NCI-H748 (cell line): Measurements from ENCODE around the gene SPAG6.

Source experiments
- DNase-seq: peaks from one replicate; lab custom pipeline; 2025; ENCODE audit not compliant: unreplicated experiment; lab: John Stamatoyannopoulos, UW

The SPAG6 gene

DNA sequence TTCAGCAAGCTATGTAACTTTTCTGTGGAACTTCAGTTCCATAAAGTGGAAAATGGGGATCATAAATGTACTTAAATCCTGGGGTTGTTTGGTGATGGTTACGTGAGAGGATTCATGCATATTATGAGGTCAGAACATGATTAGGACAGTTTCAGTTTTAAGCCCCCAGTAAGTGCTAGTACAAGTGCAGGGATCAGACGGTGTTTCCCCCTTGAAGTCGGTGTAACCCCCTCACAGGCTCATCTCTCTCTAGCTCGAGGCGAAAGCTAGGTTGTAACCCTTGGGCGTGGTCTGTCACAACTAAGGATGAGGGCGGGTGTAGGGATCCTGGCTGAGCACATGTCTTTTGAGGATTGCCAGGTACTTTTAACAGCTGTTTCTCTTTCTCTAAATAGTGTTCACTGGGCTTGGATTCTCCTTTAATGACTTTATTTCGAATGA lies 84.7 kb downstream of the SPAG6 start:
- no peak for DNase-seq

DNA sequence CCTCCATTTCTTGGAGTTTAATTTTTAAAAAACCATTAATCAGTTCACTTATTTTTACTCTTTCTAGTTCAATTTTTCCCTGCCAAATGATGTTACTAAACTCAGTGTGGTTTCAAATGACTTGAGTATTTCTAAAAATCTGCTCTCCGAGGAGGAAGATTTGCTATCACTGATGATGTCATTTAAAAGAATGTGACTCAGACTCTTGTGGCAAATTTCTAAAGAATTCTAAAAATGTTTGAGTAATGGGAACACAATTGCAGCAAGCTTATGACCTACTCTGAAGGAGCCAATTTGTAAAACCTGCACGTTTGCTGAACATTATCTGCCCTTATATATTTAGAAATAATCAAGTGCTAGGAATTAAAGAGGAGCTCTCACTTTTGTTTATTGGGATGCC lies 88.6 kb downstream of the SPAG6 start:
- DNase-seq = no peak

DNA sequence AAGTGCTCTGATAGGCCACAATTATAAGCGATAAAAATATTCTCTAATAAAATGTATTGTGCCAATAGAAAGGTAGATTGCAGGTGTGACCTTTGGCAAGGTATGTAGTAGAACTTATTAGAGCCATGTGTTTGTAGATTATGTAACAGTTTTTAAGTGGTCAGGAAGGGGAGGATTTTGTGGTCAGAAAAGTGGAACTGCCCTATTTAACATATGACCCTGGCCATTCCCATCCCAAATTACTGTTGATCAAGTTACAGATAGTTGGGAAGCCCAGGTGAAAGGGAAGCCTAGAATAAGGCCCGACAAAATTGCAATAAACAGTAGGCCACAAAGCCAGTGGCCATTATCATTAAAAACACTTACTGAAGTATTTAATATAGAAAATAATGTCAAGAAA lies 89.2 kb downstream of the SPAG6 start:
- DNase-seq = no peak

DNA sequence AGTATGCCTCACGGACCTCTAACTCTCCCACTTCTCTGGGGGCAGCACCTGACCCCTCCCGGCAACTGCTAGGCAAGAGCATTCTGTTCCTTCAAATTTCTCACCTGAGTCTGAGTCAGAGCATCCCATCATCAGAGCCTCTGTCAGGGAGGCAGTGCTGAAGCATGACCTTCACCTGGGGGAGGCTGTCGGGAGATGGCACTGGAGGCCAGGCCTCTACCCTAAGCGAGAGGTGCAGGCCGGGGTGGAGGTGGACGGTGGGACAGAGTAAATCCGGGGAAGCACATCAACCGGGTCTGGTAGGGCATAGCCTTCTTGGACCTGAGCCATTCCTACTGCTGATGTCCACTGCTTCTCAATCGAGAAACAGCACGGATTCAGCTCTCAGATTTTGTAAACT lies 90.4 kb downstream of the SPAG6 start:
- DNase-seq = no peak

DNA sequence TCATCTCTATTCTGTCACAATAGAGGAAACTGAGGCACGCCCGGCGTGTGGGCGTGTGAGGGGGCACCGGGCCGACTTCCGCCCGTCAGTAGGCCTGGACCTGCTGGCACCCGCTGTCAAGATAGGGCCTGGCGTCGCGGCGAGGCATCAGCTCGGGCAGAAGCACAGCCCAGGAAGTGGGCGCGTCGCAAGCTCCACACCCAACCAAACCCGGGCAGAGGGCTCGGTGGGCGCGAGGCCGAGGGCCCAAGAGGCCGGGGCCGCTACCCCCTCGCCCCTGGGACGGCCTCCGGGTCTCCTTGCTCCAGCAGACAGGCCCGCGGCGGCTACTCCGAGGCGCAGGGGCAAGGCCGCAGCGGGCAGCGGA lies 91.2 kb downstream of the SPAG6 start:
- no peak for DNase-seq

DNA sequence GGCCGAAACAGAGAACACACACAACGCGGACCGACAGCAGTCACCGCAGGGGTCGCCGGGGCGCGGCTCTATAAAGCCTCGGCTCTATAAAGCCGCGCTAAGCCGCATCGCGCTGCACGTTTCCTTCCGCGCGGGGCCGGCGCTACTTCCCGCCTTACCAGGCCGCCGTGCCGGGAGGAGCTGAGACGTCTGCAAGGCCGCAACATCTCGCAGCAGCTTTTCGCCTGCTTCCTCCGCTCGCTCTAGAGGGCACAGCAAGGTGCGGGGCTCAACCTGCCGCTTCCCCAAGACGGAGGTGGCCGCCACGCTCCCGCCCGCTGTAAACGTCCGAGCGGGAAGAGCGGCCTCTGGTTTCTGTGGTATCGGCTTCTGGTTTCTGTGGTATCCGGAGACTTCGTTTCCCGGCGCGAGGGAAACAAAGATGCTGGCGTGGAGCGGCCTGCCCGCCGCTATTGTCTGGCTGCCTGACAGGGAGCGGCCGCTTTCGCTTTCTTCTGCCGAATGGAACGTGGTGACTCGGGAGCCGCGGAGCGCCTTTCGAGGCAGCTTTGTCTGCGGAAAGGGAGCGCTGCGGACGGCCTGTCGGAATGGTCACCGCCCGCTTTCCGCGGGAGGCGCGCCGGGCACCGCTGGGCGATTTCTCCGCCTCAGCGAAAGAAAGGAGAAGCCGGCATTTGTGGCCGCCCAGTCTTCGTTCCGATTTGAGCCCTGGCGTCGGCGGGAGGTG lies 91.8 kb downstream of the SPAG6 start:
- peak; percentile 93 for DNase-seq

DNA sequence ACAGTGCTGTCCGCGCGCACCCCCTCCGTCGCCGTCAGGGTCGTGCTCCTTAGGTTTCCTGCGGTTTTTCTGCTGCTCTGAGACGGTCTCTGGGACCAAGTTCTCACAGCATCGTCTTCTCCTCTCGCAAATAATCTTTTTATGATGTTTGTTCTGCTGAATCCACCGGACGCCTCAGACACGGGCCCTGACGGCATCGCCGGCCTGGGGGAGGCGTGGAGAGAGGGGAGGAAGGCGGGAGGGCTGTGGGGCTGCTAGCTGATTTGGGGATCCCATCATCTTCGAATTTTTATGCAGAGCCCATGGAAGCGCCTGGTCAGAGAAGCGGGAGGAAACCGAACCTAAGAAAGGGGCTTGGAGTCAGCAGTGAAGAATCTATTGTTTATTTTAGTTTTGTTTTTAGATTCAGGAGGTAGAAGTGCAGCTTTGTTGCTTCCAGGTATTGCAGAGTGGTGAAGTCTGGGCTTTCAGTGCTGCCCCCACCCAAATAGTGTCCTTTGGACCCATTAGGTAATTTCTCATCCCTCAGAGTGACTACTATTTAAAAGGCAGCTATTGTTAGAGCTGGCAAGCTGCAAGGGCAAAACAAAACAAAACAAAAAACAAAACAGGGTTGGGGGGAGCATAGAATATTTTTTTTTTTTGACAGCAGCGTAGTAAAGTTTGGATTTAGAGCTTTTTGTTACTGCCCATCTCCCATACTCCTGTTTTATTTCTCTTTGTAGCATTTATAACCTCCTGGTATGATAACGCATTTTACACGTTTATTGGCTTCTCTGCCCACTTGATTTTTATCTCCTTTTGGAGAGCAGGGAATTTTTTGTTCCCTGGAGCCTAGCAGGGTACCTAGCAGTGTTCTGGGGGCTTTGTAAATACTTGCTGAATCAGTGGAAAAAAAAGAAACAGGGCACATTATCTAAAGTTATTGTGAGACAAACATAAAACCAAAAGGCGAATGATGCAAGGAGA lies 92.6 kb downstream of the SPAG6 start:
- peak; percentile 37 for DNase-seq

DNA sequence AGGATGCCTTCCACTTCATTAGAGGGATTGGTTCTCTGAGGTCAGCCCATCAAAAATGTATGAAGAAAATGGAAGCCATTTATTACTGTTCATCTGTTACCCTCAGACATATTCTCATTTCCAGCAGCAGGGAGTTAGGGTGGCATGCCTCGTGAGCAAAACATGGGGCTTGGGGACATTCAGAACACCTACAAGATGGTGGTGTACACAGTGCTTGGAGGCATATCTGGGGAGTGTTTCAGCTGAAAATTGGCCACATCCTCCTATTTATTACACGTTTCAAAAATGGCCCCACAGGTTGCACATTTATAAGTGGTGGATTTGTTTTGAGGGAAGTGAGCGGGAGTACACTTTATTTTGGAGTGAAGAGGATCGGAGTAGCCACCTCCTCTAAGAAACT lies 93.4 kb downstream of the SPAG6 start:
- peak; percentile 4 for DNase-seq

DNA sequence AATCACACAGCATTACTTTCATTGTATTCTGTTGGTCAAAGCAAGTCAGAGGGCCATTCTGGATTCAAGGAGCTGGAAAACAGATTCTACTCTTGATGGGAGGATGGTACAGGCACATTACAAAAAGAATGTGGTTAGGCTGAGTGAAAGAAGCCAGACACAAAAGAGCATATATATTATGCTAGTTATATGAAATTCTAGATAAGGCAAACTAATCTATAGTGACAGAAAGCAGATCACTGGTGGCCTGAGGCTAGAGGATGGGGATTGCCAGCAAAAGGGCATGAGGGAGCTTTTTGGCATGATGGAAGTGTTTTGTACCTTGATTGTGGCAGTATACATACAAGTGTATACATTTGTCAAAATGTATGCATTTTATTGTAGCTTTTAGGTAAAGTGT lies 96.8 kb downstream of the SPAG6 start:
- DNase-seq = no peak

DNA sequence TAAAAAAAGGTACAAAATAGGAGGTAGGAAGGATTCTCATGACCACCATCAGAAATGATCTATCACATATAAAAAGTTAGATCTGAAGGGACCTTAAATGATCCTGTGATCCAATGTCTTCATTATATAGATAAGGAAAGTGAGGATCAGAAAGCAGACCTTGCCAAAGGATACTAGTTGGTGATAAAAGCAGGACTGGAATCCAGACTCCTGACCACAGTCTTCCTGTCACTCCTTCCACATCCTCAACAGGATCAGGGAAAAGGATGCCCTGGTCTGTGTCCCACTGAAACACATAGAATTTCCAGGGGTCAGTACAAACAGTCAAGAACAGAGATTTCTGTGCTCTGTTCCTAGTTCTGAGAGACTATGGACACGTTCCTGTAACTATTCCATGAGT lies 97.2 kb downstream of the SPAG6 start:
- DNase-seq = no peak

DNA sequence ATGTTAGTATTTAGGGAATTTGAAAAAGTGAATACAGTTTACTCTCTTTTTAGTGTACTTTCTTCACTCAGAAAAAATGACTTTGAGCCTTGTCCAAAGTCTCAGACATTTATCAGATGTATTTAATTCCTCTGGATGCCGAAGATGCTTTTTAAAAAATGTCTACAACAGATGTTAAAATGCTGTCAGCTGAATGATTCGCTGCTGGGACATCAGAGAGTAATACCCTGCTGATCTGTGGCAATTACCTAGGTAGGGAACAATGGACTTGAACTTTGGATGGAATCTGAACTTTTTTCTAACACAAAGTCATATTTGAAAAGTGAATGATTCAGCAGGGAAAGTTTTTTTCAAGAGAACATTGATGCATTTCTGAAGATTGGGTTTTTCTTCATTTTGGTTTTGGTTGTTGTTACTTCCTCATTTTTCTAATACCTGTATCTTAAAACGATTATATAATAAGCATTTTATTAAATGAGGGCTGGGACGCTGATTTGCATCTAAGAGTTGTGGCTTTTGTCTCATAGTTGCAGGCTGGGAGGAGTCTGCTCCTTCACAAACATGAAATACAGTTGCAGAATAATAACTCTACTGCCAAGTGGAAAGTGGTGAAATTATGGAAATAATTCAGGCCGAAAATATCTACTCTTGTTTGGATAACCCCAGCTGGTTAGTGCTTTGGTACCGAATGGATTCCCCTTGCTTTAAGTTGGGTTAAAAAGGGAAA lies 98.0 kb downstream of the SPAG6 start:
- no peak for DNase-seq

DNA sequence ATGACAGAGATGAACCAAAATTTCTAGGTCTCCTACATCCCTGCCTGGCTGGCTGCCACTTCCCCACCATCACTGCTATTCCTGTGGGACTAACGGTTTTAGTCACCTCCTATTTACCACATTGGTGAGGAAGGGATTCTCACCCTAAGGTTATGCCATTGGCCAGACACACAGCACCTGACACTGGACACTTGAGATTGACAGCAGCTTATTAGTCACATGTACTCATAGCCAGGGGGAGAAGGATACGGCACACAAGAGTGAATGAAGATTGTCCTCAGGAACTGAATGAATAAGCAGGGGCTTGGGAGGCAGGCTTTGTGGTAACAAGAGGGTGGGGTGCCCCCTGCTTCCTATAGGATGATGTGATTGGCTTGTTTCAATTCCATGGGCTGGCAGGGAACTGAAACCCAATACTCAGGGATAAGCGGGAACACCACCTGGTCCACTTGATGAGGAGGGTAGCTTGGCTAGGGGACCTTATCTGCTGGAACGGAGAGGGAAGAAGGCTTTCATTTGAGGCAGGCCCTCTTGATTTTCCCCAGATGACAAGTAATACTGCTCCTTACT lies 99.0 kb downstream of the SPAG6 start:
- no peak for DNase-seq

DNA sequence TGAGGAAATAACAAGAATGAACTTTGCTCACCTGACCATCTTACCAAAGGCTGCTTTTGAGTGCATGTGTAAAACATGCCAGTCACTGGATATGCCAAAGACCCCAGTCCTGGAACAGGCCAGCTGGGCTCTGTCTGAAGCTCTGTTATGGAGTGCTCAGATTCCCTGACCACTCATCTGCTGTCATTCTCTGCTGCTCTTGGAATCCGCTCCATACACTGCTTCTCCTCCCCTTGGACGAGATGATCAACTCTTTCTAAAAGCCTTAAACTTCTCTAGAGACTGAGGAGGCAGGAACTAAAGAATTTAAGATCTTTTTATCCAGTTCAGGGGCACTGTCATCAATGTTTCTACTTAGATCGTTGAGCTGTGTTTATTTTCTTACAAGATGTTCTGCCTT lies 100.2 kb downstream of the SPAG6 start:
- no peak for DNase-seq

DNA sequence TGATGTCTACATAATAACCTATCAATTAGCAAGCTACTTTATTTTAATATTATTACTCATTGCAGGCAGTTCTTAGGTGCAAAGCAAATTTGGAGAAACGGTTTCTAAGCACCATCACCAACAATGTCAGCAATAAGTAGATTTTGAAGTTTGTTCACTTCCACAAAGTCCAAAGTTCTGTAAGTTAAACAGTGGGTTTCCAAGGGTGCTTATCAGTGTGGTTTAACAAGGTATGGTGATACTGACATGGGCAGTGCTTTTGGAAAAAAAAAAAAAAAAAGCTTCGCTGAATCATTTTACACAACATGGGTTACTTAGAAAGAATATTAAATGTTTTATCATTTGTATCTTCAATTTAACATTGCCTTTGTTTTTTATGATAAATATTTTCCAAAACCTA lies 101.8 kb downstream of the SPAG6 start:
- DNase-seq = no peak

DNA sequence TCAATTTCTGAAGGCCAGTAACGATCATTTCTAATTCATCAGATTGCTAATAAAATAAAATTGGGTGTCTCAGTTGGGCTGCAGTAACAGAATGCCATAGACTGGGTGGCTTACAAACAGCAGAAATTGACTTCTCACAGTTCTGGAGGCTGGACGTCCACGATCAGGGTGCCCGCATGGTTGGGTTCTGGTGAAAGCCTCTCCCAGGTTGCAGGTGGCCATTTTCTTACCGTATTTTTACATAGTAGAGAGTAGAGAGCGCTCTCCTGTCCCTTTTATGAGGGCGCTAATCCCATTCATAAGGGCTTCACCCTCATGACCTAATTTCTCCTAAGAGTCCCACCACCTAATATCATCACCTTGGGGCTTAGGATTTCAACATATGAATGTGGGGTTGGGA lies 106.0 kb downstream of the SPAG6 start:
- no peak for DNase-seq

DNA sequence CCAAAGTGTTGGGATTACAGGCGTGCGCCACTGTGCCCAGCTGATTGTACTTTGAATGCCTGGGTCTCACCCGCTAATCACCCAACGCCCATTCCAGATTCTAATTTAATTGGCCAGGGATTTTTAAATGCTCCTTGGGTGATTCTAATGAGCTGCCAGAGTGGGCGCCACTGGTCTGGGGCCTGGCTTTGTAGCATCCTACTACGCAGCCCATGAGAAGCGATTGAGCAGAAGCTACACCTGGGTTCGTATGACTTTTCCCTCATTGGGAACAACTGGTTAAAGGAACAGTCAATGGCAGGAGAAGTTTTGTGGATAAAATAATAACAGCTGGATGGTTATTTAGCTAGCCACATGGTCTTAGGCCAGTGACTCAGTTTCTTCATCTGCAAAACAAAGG lies 108.0 kb downstream of the SPAG6 start:
- no peak for DNase-seq

DNA sequence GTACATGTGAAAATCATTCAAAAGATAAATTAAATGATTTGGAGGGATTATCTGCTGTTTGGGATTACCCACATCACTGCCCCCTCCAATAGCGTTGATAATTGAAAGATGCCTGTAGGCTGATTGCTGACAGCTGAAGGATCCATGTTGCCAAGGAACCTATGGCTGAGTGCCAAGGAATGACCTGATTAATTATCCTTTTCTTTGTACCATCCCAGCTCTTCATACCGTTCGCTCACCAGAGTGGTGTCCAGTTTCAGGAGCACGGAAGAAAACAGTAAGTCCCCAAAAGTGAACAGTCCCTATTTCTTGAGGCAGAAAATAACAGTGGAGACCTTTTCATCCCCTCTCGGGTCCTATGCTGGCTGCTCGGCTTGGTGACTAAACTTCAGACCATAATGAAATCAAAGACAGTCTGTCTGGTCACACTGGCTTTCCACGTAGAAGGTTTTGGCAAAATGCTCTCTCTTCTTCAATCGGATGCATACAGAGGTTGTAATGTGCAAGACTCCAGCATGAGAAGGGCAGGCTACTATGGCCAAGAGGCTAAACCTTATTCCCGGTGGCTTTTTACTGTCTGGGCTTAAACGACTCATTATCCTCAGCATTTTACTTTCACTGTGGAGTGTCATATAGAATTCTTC lies 108.8 kb downstream of the SPAG6 start:
- peak; percentile 87 for DNase-seq

DNA sequence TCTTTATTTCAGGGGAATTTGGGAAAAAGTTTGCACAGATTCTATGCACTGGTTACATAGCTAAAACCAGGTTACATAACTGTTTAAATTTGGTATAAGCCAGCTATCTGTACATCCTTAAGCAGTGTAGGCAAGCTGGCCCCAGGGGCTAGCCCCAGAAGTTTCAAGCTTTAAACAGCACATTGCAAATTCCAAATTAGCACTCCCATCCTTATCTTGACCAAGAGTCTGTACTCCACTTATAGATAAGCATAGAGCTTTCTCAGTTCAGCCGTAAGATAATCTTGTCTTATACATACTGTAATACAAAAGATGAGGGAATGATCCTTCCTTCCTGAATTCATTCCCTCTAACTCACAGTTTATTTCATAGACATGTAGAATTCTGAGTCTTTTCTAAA lies 109.3 kb downstream of the SPAG6 start:
- no peak for DNase-seq

DNA sequence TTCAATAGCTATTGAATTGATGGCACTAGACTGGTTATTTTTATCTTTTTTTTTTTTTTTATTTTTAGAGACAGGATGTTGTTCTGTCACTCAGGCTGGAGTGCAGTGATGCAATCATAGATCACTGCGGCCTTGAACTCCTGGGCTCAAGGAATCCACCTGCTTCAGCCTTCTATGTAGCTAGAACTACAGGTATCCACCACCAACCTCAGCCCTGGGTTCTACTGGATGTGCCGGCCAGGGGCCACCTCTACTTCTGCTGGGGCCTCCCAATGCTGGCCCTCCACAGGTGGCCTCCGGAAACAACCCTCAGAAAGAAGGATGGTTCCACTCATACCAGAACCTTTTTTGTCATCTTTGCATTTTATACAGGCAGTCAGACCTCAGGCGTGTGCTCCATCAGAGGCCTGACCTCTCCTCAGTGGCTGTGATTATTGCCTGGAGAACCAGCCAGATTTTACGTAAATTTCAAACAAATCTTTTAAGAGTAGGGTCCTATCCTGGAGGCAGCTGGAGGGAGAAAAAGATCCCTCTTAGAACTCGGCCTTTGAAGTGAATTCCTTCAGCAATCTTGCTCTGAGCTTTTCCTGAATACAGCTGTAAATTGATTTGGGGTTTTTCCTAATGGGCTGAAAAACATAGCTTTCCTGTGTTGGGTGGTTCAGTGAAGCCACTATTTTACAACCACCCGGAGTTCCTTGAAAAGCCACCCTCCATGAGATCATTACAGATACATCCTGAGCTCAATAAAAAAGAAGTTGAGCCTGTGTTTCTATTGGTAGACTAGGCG lies 110.0 kb downstream of the SPAG6 start:
- DNase-seq = no peak

DNA sequence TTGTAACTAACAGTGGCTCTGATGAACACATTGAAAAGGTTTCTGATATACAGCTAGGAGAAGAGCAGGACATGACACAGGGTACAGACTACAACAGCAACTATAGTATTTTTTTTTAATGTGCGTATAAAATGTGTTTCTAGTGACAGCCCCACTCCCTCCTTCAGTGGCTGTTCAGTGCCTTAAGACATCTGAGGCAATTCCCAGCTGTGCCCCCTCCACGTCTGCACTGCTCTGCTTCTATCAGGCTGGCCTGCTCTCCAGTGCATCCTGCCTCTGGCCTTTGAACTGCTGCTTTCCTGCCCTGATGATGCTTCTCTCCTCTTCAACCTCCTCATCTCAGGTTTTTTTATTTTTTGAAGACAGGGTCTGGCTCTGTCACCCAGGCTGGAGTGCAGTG lies 111.2 kb downstream of the SPAG6 start:
- no peak for DNase-seq
